MM.1S (cell line): ENCODE results near the gene TCERG1.

Source experiments
- CTCF ChIP-seq: fragments of 300-600 bp; sonication (generic); IDR thresholded peaks from 2 replicates; pipeline ENCODE4 v1.5.1; 2016; ENCODE audit warnings: antibody characterized with exemption, low read length, mixed read lengths
- EZH2 ChIP-seq: fragments of 300-600 bp; sonication (generic); optimal IDR thresholded peaks from 2 replicates; pipeline ENCODE3; 2017; ENCODE audit warnings: low read depth, mild to moderate bottlenecking, antibody characterized with exemption, low read length, mixed read lengths
- EZH2phosphoT487 ChIP-seq: fragments of 300-600 bp; sonication (generic); IDR thresholded peaks from 2 replicates; pipeline ENCODE4 v1.6.1; 2018; ENCODE audit warnings: antibody characterized with exemption, low read length

GRCh38 chr5:146401021-146401420 is 46.1 kb upstream of the TCERG1 start:
- TF ChIP-seq CTCF = no peak
- no peak for TF ChIP-seq EZH2
- TF ChIP-seq EZH2phosphoT487 = no peak
